ENCODE measurements around the gene TDRD1. TPM values are rescaled to one million over a fixed set of nuclear protein-coding genes. Genes with fewer than 3 reads are reported as not detected.

The TDRD1 gene
- total and polyA plus RNA-seq, 2 experiments from 2014 or later, result not detected

GRCh38 chr10:114239994-114240345, 60.8 kb downstream of the TDRD1 start:
- Histone ChIP-seq H3K4me3 (no peak overlapping the region), H3K36me3 (ENCODE audit: low read depth) (no peaks in the 10 kb centered on the region), H3K9me2 (ENCODE audit: insufficient read depth) (no peaks in the 10 kb centered on the region), H4K20me1 (ENCODE audit: insufficient read depth) (no peaks in the 10 kb centered on the region), H3K4me2 (ENCODE audit: unreplicated experiment) (no peak overlapping the region), H3K27ac (no peak overlapping the region), H3K79me2 (ENCODE audit: insufficient read depth) (no peaks in the 10 kb centered on the region), H3K9me3 (ENCODE audit: low read depth) (no peaks in the 10 kb centered on the region), H3K4me1 (ENCODE audit: insufficient read depth) (no peaks in the 10 kb centered on the region), H3K27me3 (replicated peaks; ENCODE audit: insufficient read depth) (peaks cover 84% of the 10 kb centered on the region), H3K9ac (no peak overlapping the region), H2AFZ (no peak overlapping the region), H3F3A (ENCODE audit: insufficient read depth) (no peaks in the 10 kb centered on the region)
- 80 to 84% methylated on average over 11 of the region's 11 CpGs for WGBS, 2 experiments (ENCODE audit: low coverage in 1 of 2, low lambda C conversion rate in 2 of 2, missing lambda C conversion rate in 2 of 2)
- TF ChIP-seq EZH2 (IDR thresholded peaks at IDR 0.05; ENCODE audit: insufficient read depth, poor library complexity, severe bottlenecking) (no peak), EZH2phosphoT487 (IDR thresholded peaks at IDR 0.05; ENCODE audit: insufficient read depth, low read depth) (no peak)
- in situ Hi-C loops (cut with MboI), result no loop called here
- DNase-seq, result no peak

- TF ChIP-seq EZH2 (IDR thresholded peaks at IDR 0.05; ENCODE audit: insufficient read depth, poor library complexity, severe bottlenecking), result no peak
- no peak for TF ChIP-seq EZH2phosphoT487 (IDR thresholded peaks at IDR 0.05; ENCODE audit: insufficient read depth, low read depth)
- no peaks in the 10 kb centered on the region for H3K4me1 ChIP-seq (ENCODE audit: insufficient read depth)
- 72 to 75% methylated on average over 9 of the region's 9 CpGs for WGBS, 2 experiments (ENCODE audit: low coverage in 1 of 2, low lambda C conversion rate in 2 of 2, missing lambda C conversion rate in 2 of 2)
- H2AFZ ChIP-seq, result no peak overlapping the region
- no peak for DNase-seq
- no peaks in the 10 kb centered on the region for H3K9me3 ChIP-seq (ENCODE audit: low read depth)
- no peaks in the 10 kb centered on the region for H3K9me2 ChIP-seq (ENCODE audit: insufficient read depth)
- H4K20me1 ChIP-seq (ENCODE audit: insufficient read depth), result no peaks in the 10 kb centered on the region
- peaks cover 82% of the 10 kb centered on the region for H3K27me3 ChIP-seq (replicated peaks; ENCODE audit: insufficient read depth)
- no peak overlapping the region for H3K4me2 ChIP-seq (ENCODE audit: unreplicated experiment)
- H3K27ac ChIP-seq, result no peak overlapping the region
- H3K4me3 ChIP-seq, result no peak overlapping the region
- in situ Hi-C loops (cut with MboI), result no loop called here
- H3F3A ChIP-seq (ENCODE audit: insufficient read depth), result no peaks in the 10 kb centered on the region
- no peaks in the 10 kb centered on the region for H3K36me3 ChIP-seq (ENCODE audit: low read depth)
- no peak overlapping the region for H3K9ac ChIP-seq
- no peaks in the 10 kb centered on the region for H3K79me2 ChIP-seq (ENCODE audit: insufficient read depth)
Observed at GRCh38 chr10:114242235-114242634, 63.1 kb downstream of the TDRD1 start.

GRCh38 chr10:114243661-114244060, 64.5 kb downstream of the TDRD1 start:
- H3K9ac ChIP-seq, result no peak overlapping the region
- in situ Hi-C loops (cut with MboI), result no loop called here
- no peaks in the 10 kb centered on the region for H3K79me2 ChIP-seq (ENCODE audit: insufficient read depth)

GRCh38 chr10:114244126-114244525, 65.0 kb downstream of the TDRD1 start:
- Histone ChIP-seq H3F3A (ENCODE audit: insufficient read depth) (no peaks in the 10 kb centered on the region), H3K36me3 (ENCODE audit: low read depth) (no peaks in the 10 kb centered on the region), H3K4me1 (ENCODE audit: insufficient read depth) (no peaks in the 10 kb centered on the region), H3K4me2 (ENCODE audit: unreplicated experiment) (no peak overlapping the region), H2AFZ (no peak overlapping the region), H3K79me2 (ENCODE audit: insufficient read depth) (no peaks in the 10 kb centered on the region), H3K9ac (no peak overlapping the region), H3K4me3 (no peak overlapping the region), H3K9me3 (ENCODE audit: low read depth) (no peaks in the 10 kb centered on the region), H3K27me3 (replicated peaks; ENCODE audit: insufficient read depth) (peaks cover 63% of the 10 kb centered on the region), H3K27ac (no peak overlapping the region), H3K9me2 (ENCODE audit: insufficient read depth) (no peaks in the 10 kb centered on the region), H4K20me1 (ENCODE audit: insufficient read depth) (no peaks in the 10 kb centered on the region)
- no peak for DNase-seq
- in situ Hi-C loops (cut with MboI), result no loop called here
- TF ChIP-seq EZH2phosphoT487 (IDR thresholded peaks at IDR 0.05; ENCODE audit: insufficient read depth, low read depth) (no peak), EZH2 (IDR thresholded peaks at IDR 0.05; ENCODE audit: insufficient read depth, poor library complexity, severe bottlenecking) (no peak)
- WGBS, 2 experiments (ENCODE audit: low coverage in 1 of 2, low lambda C conversion rate in 2 of 2, missing lambda C conversion rate in 2 of 2), result 42 to 50% methylated on average over 6 of the region's 6 CpGs

More at GRCh38 chr10:114243661-114244060, 64.5 kb downstream of the TDRD1 start:
- H3K4me2 ChIP-seq (ENCODE audit: unreplicated experiment), result no peak overlapping the region
- H3K27ac ChIP-seq, result no peak overlapping the region
- no peak overlapping the region for H3K4me3 ChIP-seq
- no peaks in the 10 kb centered on the region for H3K36me3 ChIP-seq (ENCODE audit: low read depth)
- no peaks in the 10 kb centered on the region for H3K9me3 ChIP-seq (ENCODE audit: low read depth)
- no peaks in the 10 kb centered on the region for H3K4me1 ChIP-seq (ENCODE audit: insufficient read depth)
- peaks cover 68% of the 10 kb centered on the region for H3K27me3 ChIP-seq (replicated peaks; ENCODE audit: insufficient read depth)
- H3K9me2 ChIP-seq (ENCODE audit: insufficient read depth), result no peaks in the 10 kb centered on the region
- no peak for TF ChIP-seq EZH2 (IDR thresholded peaks at IDR 0.05; ENCODE audit: insufficient read depth, poor library complexity, severe bottlenecking)
- no peak for TF ChIP-seq EZH2phosphoT487 (IDR thresholded peaks at IDR 0.05; ENCODE audit: insufficient read depth, low read depth)
- 77 to 79% methylated on average over 9 of the region's 9 CpGs for WGBS, 2 experiments (ENCODE audit: low coverage in 1 of 2, low lambda C conversion rate in 2 of 2, missing lambda C conversion rate in 2 of 2)
- no peaks in the 10 kb centered on the region for H3F3A ChIP-seq (ENCODE audit: insufficient read depth)
- H2AFZ ChIP-seq, result no peak overlapping the region
- no peak for DNase-seq
- H4K20me1 ChIP-seq (ENCODE audit: insufficient read depth), result no peaks in the 10 kb centered on the region
